ENCODE data around the gene MICAL3.

Gene MICAL3

DNA sequence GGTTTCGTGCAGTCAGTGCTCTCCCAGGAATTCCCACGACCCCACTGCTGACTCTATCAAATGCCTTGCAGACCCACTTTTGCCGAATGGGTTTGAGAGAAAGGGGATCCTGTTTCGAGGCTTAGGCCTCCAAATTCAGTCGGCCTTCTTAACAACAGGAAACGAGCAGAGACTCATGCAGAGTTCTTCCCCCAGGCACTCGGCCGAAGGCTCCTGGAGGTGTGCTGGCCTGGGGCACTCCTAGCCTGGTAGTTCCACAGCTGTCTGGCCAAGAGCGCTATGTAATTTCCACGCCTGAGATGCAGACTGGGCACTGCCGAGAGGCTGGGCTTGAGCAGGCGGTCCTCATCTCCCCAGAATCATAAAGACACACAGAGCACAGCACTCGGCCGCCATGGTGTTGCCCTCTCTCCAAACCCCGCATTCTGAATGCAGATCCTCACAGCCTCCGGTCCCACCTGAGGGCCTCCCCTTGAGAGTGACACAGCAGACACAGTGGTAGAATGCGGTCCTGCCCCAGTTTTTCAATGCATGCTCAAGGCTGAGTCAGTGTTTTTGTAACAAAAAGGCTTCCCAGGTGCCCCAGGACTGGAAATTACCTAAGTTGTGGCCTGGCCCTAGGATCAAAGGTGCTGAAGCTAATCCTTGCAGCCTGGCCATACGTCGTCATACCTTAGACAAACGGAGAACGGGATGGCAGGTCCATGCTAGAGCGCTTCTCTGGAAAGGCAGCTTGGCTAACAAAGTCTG lies 219.9 kb downstream of the MICAL3 start:
- in situ Hi-C loops (cut with HindIII; ENCODE audit: low sequenced_read_pairs) = no loop called here

- in situ Hi-C loops (cut with HindIII; ENCODE audit: low sequenced_read_pairs) = no loop called here
Measured at GRCh38 chr22:17803609-17804270, 220.6 kb downstream of the MICAL3 start.

DNA sequence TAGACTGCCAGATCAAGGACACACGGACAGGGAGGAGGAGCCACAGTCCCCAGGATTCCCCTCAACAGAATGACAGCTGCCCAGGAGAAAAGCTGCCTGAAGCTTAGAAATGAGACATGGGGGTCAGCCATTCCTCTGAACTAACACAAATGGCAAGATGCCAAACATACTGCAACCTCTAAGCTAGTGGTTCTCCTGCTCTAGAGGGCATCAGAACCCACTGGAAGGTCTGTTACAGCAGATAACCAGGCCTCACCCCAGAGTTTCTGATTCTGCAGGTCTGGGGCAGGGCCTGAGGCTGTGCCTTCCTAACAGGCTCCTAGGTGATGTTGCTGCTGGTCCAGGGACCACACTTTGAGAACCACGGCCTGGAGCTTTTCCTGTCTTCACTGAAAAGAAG lies 221.5 kb downstream of the MICAL3 start:
- in situ Hi-C loops (cut with HindIII; ENCODE audit: low sequenced_read_pairs) = no loop called here

- in situ Hi-C loops (cut with HindIII; ENCODE audit: low sequenced_read_pairs) = no loop called here
Measured at GRCh38 chr22:17802411-17802810, 221.9 kb downstream of the MICAL3 start.

DNA sequence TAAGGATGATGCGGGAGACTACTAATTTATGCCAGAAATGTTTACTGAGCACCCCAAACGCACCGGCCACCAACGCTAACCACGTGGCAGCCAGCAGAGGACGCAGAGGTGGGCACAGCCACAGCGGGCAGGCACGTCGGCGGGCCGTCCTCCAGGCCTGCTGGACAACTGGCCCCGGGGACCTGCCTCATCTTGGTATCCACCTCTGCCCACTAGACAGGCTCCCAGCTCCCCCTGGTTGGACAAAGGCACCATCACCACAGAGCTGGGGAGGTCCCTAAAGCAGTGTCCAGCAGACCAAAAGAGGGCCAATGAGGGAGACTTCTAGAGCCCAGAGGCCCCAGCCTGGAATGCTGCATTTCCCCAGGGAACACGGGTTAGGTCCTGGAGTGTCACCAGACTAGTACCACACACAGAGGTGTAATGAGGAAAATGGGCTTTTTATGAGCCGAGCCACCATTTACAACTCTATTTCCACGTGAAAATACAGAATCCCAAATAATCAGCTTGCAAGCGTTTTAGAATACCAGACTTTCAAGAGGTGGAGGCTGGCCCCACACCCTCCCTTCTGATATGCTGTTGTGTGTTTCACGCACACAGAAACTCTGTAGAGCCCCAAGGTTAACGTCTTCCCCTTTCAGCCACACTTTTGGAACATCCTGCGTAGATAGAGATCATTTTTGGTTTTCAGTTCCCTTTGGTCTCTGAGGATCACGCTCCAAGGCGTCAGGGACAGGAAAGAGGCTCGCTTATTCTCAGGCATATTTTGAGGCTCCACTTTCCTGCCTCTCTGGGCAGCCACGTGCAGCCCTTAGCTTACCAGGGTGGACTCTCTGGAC lies 226.4 kb downstream of the MICAL3 start:
- in situ Hi-C loops (cut with HindIII; ENCODE audit: low sequenced_read_pairs) = no loop called here

- in situ Hi-C loops (cut with HindIII; ENCODE audit: low sequenced_read_pairs) = no loop called here
Measured at GRCh38 chr22:17796695-17797094, 227.7 kb downstream of the MICAL3 start.

DNA sequence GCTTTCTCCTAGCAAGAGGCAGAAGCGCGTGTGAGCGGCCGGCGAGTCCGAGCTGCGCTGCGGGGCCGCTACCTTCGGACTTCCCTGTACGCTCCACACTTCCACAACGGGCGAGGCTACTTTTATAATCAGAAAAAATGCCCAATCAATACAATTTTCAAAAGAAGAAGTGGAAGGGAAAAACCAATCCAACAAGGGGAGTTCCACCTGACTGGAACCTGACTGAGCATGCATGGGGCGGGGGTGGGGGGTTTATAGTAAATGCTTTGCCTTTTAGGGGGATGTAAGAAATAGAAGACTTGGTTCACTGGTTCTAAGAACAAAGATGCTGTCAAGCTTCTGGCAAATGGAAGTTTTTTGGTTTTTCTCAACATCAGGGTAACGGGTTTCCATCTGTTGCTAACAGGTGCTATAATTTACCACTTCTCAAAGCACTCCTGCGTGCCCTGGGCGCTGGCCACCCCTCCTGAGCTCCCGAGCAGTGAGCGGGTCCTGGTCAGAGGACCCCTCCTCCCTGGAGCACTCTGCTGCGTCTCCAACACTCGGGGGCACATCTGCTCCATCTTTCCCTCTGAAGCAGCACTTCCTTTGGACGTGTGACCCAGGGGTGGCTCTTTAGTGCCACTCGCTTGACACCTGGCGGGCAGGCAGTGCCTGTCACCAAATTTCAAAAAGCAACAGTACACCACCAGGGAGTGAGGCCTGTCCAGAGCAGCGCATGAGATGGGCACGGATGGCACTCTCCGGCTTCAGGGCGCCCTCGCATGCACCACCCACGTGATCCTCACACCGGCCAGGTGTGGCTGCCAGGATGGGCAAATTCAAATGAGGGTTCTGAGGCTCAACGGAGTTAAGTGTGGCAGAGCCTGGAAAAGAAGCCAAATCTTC lies 228.5 kb downstream of the MICAL3 start:
- in situ Hi-C loops (cut with HindIII; ENCODE audit: low sequenced_read_pairs) = no loop called here

- in situ Hi-C loops (cut with HindIII; ENCODE audit: low sequenced_read_pairs) = no loop called here
Measured at GRCh38 chr22:17794726-17795542, 229.4 kb downstream of the MICAL3 start.

GRCh38 chr22:17792854-17793434 lies 231.4 kb downstream of the MICAL3 start:
- in situ Hi-C loops (cut with HindIII; ENCODE audit: low sequenced_read_pairs) = no loop called here

DNA sequence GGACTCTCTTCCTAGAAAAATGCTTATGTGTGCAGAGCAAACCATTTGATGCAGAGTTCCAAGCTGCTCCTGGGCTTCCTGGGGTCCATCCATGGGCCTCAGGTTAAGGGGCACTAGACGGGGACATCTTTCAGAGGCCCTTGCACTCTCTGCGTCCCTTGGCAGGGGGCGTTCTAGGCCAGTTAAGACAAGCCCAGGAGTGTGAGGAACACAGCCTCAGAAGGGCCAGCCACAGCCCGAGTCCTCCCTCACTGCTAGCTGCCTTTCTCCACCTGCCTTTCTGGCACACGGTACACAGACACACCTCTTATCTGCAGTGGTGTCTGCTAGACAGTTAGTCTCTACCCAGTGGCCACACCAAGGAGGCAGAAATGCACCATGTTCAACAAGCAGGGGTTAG lies 232.1 kb downstream of the MICAL3 start:
- in situ Hi-C loops (cut with HindIII; ENCODE audit: low sequenced_read_pairs) = no loop called here

- in situ Hi-C loops (cut with HindIII; ENCODE audit: low sequenced_read_pairs) = no loop called here
Measured at GRCh38 chr22:17791196-17791595, 233.2 kb downstream of the MICAL3 start.

GRCh38 chr22:17789379-17790200 lies 234.8 kb downstream of the MICAL3 start:
- in situ Hi-C loops (cut with HindIII; ENCODE audit: low sequenced_read_pairs) = no loop called here

- in situ Hi-C loops (cut with HindIII; ENCODE audit: low sequenced_read_pairs) = no loop called here
Measured at GRCh38 chr22:17788528-17789378, 235.6 kb downstream of the MICAL3 start.

DNA sequence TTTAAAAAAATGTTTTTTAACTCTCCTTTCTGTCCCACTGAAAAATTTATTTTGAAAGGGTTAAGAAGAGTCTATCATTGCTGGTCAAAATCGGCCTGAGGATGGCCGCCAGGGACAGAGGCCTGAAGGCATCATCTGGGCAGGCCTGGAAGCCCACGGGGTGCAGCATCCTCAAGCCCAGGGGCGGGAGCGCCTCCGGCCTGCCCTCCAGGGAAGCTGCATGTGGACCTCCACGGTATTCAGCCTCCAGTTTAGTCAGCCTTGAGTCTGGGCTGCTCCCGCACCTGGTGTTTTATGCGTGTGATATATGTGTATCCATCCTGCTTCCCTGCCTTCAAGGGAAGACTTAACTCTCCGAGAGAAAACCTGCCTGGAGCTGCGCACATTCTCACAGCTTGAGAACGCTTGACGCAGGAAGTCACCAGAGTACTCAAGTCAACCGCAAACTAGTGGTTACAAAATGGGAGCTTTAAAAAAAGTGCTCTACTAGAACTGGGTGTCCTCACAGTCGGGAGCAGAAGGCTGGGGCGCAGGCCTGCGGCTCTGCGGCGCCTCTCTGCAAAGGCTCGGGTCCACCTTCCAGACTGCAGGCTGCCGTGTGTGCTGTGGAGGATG lies 236.5 kb downstream of the MICAL3 start:
- in situ Hi-C loops (cut with HindIII; ENCODE audit: low sequenced_read_pairs) = no loop called here

- in situ Hi-C loops (cut with HindIII; ENCODE audit: low sequenced_read_pairs) = no loop called here
Measured at GRCh38 chr22:17787241-17787640, 237.1 kb downstream of the MICAL3 start.

GRCh38 chr22:17786435-17787161 lies 237.8 kb downstream of the MICAL3 start:
- in situ Hi-C loops (cut with HindIII; ENCODE audit: low sequenced_read_pairs) = no loop called here
